IPS-20b (cell line): ENCODE data around the gene SLC18A2.
"Not testable (repeated sequence)": the region's sequence is repeated elsewhere in the genome, so short reads cannot be mapped to it uniquely, and the experiment has no call there.

Experiments used
- H3K27ac ChIP-seq: one replicate; pipeline ENCODE4 v1.5.1; 2013; ENCODE audit warnings: low read length
- H3K27me3 ChIP-seq: 2 replicates; pipeline ENCODE4 v1.6.1; 2013; ENCODE audit warnings: mild to moderate bottlenecking, low read length, inconsistent platforms; ENCODE audit not compliant: insufficient read depth
- H3K36me3 ChIP-seq: 2 replicates; pipeline ENCODE4 v1.6.1; 2013; ENCODE audit warnings: low read depth, mild to moderate bottlenecking, inconsistent platforms, low read length, moderate library complexity; ENCODE audit not compliant: insufficient read depth
- H3K4me1 ChIP-seq: 2 replicates; pipeline ENCODE4 v1.6.1; 2013; ENCODE audit warnings: mild to moderate bottlenecking, control low read depth, inconsistent platforms, low read length, moderate library complexity; ENCODE audit not compliant: insufficient read depth
- H3K4me3 ChIP-seq: 2 replicates; pipeline ENCODE4 v1.5.1; 2013; ENCODE audit warnings: mild to moderate bottlenecking, low read length, inconsistent platforms
- H3K9ac ChIP-seq: 2 replicates; pipeline ENCODE4 v1.6.1; 2013; ENCODE audit warnings: low read depth, mild to moderate bottlenecking, inconsistent platforms, low read length, moderate library complexity
- H3K9me3 ChIP-seq: 2 replicates; pipeline ENCODE4 v1.6.1; 2013; ENCODE audit warnings: mild to moderate bottlenecking, low read depth, low read length, inconsistent platforms; ENCODE audit not compliant: insufficient read depth

The SLC18A2 gene

DNA sequence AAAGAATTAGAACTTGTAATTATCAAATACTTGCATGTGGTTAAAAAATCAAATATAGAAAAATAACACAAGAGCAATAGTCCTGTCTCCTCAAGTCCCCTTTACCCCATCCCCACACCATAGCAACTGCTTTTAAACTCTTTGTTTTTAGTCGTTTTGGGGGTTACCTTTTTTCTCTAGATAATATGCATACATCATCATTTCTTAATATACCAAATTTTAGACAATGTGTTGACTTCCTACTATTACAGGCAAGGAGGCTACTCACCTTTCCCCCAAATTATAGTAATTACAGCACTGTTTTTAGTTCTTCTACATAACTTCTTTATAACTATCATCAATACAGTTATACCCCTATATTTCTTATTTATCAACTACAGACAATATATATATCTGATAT is 57.3 kb downstream of the SLC18A2 start:
- Histone ChIP-seq H3K9ac (no peak overlapping the region), H3K27me3 (no peaks in the 10 kb centered on the region), H3K4me1 (no peaks in the 10 kb centered on the region), H3K4me3 (no peak overlapping the region), H3K36me3 (no peaks in the 10 kb centered on the region), H3K27ac (no peak overlapping the region), H3K9me3 (no peaks in the 10 kb centered on the region)

DNA sequence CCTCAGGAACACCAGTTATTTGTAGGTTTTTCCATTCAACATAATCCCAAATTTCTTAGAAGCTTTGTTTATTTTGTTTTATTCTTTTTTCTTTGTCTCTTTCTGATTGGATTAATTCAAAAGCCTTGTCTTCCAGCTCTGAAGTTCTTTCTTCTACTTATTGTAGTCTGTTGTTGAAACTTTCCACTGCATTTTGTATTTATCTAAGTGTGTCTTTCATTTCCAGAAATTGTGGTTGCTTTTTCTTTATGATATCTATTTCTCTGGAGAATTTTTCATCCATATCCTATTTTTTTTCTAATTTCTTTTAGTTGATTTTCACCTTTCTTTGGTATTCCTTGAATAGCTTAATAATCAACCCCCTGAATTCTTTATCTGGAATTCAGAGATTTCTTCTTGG is 58.5 kb downstream of the SLC18A2 start:
- Histone ChIP-seq H3K4me1 (no peaks in the 10 kb centered on the region), H3K36me3 (0 out of 2 replicates have a peak, but pooled peaks cover under 1% of the 10 kb centered on the region), H3K4me3 (no peak overlapping the region), H3K9me3 (peaks cover 6% of the 10 kb centered on the region; the same call in 1 of the 2 replicates), H3K27ac (no peak overlapping the region), H3K27me3 (no peaks in the 10 kb centered on the region), H3K9ac (no peak overlapping the region)

GRCh38 chr10:117300671-117301070 is 59.8 kb downstream of the SLC18A2 start:
- H3K27me3 ChIP-seq = no peaks in the 10 kb centered on the region
- no peak overlapping the region for H3K9ac ChIP-seq
- H3K4me1 ChIP-seq = no peaks in the 10 kb centered on the region
- peaks cover 10% of the 10 kb centered on the region; the same call in 1 of the 2 replicates for H3K9me3 ChIP-seq
- H3K27ac ChIP-seq = no peak overlapping the region
- 0 out of 2 replicates have a peak, but pooled peaks cover 6% of the 10 kb centered on the region for H3K36me3 ChIP-seq
- H3K4me3 ChIP-seq = no peak overlapping the region

GRCh38 chr10:117303451-117303850 is 62.5 kb downstream of the SLC18A2 start:
- not testable (repeated sequence) for H3K4me1 ChIP-seq, H3K9ac ChIP-seq, H3K27me3 ChIP-seq, H3K4me3 ChIP-seq, H3K27ac ChIP-seq, H3K36me3 ChIP-seq
- H3K9me3 ChIP-seq = peaks cover 10% of the 10 kb centered on the region; the same call in 1 of the 2 replicates

DNA sequence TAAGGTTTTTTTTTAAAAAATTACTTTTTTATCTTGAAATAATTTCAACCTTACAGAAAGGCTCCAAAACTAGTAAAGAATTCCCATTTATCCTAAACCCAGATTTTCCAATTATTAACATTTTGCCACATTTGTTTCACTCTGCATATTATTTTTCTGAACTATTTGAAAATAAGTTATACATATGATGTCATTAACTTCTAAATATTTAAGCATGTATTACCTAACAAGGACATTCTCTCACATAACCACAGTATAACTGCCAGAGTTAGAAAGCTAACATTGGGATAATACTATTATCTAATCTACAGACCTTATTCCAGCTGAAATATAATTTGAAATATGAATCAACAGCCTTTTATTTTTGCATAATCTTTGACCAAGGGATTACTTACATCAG is 65.8 kb downstream of the SLC18A2 start:
- Histone ChIP-seq H3K4me3 (no peak overlapping the region), H3K9ac (no peak overlapping the region), H3K9me3 (peaks cover 10% of the 10 kb centered on the region; the same call in 1 of the 2 replicates), H3K4me1 (no peaks in the 10 kb centered on the region), H3K27me3 (no peaks in the 10 kb centered on the region), H3K36me3 (0 out of 2 replicates have a peak, but pooled peaks cover 6% of the 10 kb centered on the region), H3K27ac (no peak overlapping the region)

DNA sequence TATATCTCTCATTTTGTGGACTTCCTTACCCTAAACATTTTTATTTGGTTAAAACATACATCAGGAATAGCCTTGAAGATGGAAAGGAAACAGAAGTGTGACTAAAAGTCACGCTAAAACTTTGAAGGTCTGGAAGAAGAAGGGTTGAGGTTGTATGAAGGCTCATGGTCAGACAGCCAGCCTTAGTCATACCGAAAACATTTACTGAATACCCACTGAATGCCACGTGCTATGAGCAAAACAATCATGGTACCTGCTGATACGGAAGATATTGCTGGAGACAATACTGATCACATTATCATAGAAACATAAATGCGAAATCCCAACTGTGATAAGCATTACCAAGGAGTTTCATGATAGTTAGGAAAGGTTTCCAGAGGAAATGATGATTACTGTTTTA is 70.3 kb downstream of the SLC18A2 start:
- no peaks in the 10 kb centered on the region for H3K4me1 ChIP-seq
- H3K4me3 ChIP-seq = no peak overlapping the region
- peaks cover 4% of the 10 kb centered on the region; the same call in 1 of the 2 replicates for H3K36me3 ChIP-seq
- no peak overlapping the region for H3K9ac ChIP-seq
- no peak overlapping the region for H3K27ac ChIP-seq
- H3K9me3 ChIP-seq = no peaks in the 10 kb centered on the region
- H3K27me3 ChIP-seq = no peaks in the 10 kb centered on the region

DNA sequence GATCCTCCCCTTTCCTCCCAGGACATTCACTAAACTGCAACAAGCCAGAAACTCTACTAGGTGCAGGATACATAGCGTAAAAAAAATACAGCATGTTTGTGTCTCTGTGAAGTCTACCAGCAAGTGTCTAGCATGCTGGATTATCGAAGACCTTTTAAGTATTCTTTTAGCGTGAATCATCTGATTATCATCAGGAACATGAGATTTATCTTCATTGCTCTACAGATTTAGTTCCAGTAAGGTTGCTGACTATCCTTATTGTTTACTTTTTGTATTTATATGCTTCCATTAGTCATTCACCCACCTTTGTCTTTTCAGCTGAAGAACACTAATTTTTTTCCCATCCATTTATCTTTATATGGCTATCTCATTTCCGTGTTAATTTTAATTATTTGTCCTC is 71.5 kb downstream of the SLC18A2 start:
- Histone ChIP-seq H3K4me1 (no peaks in the 10 kb centered on the region), H3K4me3 (no peak overlapping the region), H3K27ac (no peak overlapping the region), H3K36me3 (peaks cover 8% of the 10 kb centered on the region), H3K27me3 (no peaks in the 10 kb centered on the region), H3K9ac (no peak overlapping the region), H3K9me3 (no peaks in the 10 kb centered on the region)

- no peaks in the 10 kb centered on the region for H3K27me3 ChIP-seq
- no peak overlapping the region for H3K27ac ChIP-seq
- H3K4me3 ChIP-seq = no peak overlapping the region
- H3K9me3 ChIP-seq = no peaks in the 10 kb centered on the region
- no peak overlapping the region for H3K9ac ChIP-seq
- H3K4me1 ChIP-seq = no peaks in the 10 kb centered on the region
- peaks cover 14% of the 10 kb centered on the region for H3K36me3 ChIP-seq
These were observed 72.7 kb downstream of the SLC18A2 start for GRCh38 chr10:117313641-117314040.

DNA sequence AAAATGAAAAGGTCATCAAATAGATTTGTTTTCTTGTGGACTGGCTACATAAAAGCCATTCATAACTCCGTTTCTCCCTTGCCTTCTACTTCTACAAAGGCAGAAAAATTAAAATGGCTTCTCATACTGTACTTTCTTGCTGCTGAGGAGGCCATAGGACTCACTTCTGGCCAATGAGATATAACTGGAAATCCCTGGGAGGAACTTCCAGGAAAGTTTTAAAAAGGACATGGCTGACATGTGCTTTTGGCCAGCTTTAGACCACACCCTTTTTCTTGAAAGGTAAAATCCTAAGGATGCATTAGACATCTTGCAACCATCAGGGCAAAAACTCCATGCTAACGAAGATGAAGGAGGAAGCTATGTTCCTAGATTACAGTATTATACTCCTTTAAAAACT is 75.8 kb downstream of the SLC18A2 start:
- Histone ChIP-seq H3K4me1 (no peaks in the 10 kb centered on the region), H3K27ac (no peak overlapping the region), H3K36me3 (peaks cover 14% of the 10 kb centered on the region), H3K4me3 (no peak overlapping the region), H3K9me3 (no peaks in the 10 kb centered on the region), H3K9ac (no peak overlapping the region), H3K27me3 (no peaks in the 10 kb centered on the region)

DNA sequence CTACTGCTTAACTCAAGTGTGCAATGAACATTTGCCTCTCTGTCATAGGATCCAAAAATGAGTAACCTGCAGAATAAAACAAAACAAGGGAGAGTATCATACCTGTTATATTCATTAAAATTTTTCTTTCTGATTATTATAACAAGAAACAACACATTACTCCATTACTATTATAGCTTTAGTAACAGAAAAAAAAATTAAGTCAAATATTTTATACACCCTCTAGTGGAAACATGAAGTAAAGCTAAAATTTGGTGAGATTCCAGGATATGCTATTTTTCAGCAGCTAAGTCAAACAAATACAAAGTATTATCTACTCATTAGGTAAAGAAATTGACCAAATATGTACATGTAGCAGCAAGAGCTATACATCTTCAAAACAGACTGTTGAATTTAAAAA is 78.0 kb downstream of the SLC18A2 start:
- Histone ChIP-seq H3K9ac (no peak overlapping the region), H3K9me3 (no peaks in the 10 kb centered on the region), H3K4me3 (no peak overlapping the region), H3K27me3 (no peaks in the 10 kb centered on the region), H3K36me3 (peaks cover 13% of the 10 kb centered on the region), H3K4me1 (peaks cover 15% of the 10 kb centered on the region; the same call in 1 of the 2 replicates), H3K27ac (no peak overlapping the region)

- H3K27ac ChIP-seq = no peak overlapping the region
- peaks cover 15% of the 10 kb centered on the region; the same call in 1 of the 2 replicates for H3K4me1 ChIP-seq
- H3K9ac ChIP-seq = no peak overlapping the region
- H3K4me3 ChIP-seq = no peak overlapping the region
- H3K36me3 ChIP-seq = peaks cover 10% of the 10 kb centered on the region
- no peaks in the 10 kb centered on the region for H3K27me3 ChIP-seq
- H3K9me3 ChIP-seq = peaks cover 4% of the 10 kb centered on the region; the same call in 1 of the 2 replicates
These were observed 79.2 kb downstream of the SLC18A2 start for GRCh38 chr10:117320050-117320665.

DNA sequence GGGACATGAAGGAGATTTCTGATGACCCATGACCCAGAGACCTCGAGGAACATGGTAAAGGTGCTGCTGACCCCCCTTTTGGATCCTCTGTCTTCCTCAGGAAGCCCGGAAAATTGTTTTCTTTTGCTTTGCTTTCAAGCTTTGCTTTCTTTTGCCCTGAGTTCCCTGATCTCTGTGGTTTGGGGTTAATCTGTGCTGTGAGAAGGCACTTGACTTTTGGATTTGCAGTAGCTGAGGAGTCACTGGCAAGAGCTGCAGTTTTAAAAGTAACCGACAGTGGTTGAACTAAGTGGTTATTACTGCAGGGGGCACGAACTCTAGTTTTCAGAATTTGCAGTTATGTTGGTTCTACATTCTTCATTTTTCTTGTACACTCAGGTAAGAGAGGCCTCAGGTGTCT is 81.3 kb downstream of the SLC18A2 start:
- Histone ChIP-seq H3K4me1 (peaks cover 22% of the 10 kb centered on the region; the same call in 1 of the 2 replicates), H3K27ac (no peak overlapping the region), H3K9ac (no peak overlapping the region), H3K4me3 (no peak overlapping the region), H3K9me3 (peaks cover 4% of the 10 kb centered on the region; the same call in 1 of the 2 replicates), H3K27me3 (no peaks in the 10 kb centered on the region), H3K36me3 (peaks cover 8% of the 10 kb centered on the region)
